Breast epithelium (tissue), 3 donors: ENCODE data around the gene SLC35A3.
"Not testable (repeated sequence)": the region's sequence is repeated elsewhere in the genome, so short reads cannot be mapped to it uniquely, and the experiment has no call there.

Source experiments
- CTCF ChIP-seq, 3 donors: fragments of 450-650 bp; IDR thresholded peaks; one replicate each; pipeline ENCODE4 v1.5.1; 2016 to 2017; ENCODE audit warnings: antibody characterized with exemption in 3 of 3, mild to moderate bottlenecking in 3 of 3, moderate library complexity in 3 of 3
- POLR2A ChIP-seq: fragments of 450-650 bp; IDR thresholded peaks from one replicate; pipeline ENCODE4 v1.6.1; 2016; ENCODE audit warnings: antibody characterized with exemption, mild to moderate bottlenecking, moderate library complexity
- POLR2AphosphoS5 ChIP-seq, 3 donors: sonication (generic); formaldehyde crosslinking; IDR thresholded peaks; one replicate each; pipeline ENCODE4 v1.6.1; 2017; ENCODE audit warnings: antibody characterized with exemption in 3 of 3

- TF ChIP-seq POLR2A; CTCF (IDR thresholded peaks at IDR 0.05); POLR2AphosphoS5 (IDR thresholded peaks at IDR 0.05): not testable (repeated sequence)
These were observed 10.5 kb upstream of the SLC35A3 start for GRCh38 chr1:99959189-99959705.
